ENCODE measurements around the gene SYN1.
A peak's percentile ranks its signal among the peaks of the same experiment; 100 is the strongest.

- TF ChIP-seq CTCF (optimal IDR thresholded peaks at IDR 0.05 in 1 of 3, IDR thresholded peaks at IDR 0.05 in 1 of 3, conservative IDR thresholded peaks at IDR 0.05 in 1 of 3; ENCODE audit: extremely low read depth in 1 of 3, insufficient read depth in 2 of 3, low read length in 3 of 3) (peak; percentile 33 to 39 (median 33)), EZH2 (IDR thresholded peaks at IDR 0.05; ENCODE audit: low read length) (no peak)
Observed at GRCh38 chrX:47644557-47645091, 25.0 kb upstream of the SYN1 start.
